Ishikawa (cell line): ENCODE data around the gene PDE11A.

Experiments
- CEBPB ChIP-seq: IDR thresholded peaks from 2 replicates; pipeline ENCODE4 v1.6.1; 2012
- CREB1 ChIP-seq: IDR thresholded peaks from 2 replicates; pipeline ENCODE4 v1.6.1; 2012; ENCODE audit warnings: low read depth
- EGR1 ChIP-seq: IDR thresholded peaks from 2 replicates; pipeline ENCODE4 v1.6.1; 2012
- EP300 ChIP-seq: IDR thresholded peaks from 2 replicates; pipeline ENCODE4 v1.6.1; 2012; ENCODE audit warnings: borderline replicate concordance
- FOXM1 ChIP-seq: IDR thresholded peaks from 2 replicates; pipeline ENCODE4 v1.6.1; 2012; ENCODE audit warnings: low read depth, borderline replicate concordance
- NFIC ChIP-seq: IDR thresholded peaks from 2 replicates; pipeline ENCODE4 v1.6.1; 2012
- RAD21 ChIP-seq: IDR thresholded peaks from 2 replicates; pipeline ENCODE4 v1.6.1; 2012; ENCODE audit warnings: low read depth
- TAF1 ChIP-seq: IDR thresholded peaks from 2 replicates; pipeline ENCODE4 v1.6.1; 2012; ENCODE audit warnings: low read depth, mild to moderate bottlenecking
- TCF12 ChIP-seq: IDR thresholded peaks from 2 replicates; pipeline ENCODE4 v1.6.1; 2012; ENCODE audit warnings: low read depth
- TEAD4 ChIP-seq: IDR thresholded peaks from 2 replicates; pipeline ENCODE4 v1.6.1; 2012
- YY1 ChIP-seq: IDR thresholded peaks from 2 replicates; pipeline ENCODE4 v1.6.1; 2012; ENCODE audit warnings: low read depth
- ZBTB7A ChIP-seq: IDR thresholded peaks from 2 replicates; pipeline ENCODE4 v1.6.1; 2012; ENCODE audit warnings: low read depth
- TF ChIP-seq, protein P1 (sequence below): IDR thresholded peaks from 2 replicates; pipeline ENCODE4 v1.6.1; 2012
- TF ChIP-seq, protein P2 (sequence below): IDR thresholded peaks from 2 replicates; pipeline ENCODE4 v1.6.1; 2012
- TF ChIP-seq, protein P3 (sequence below): IDR thresholded peaks from 2 replicates; pipeline ENCODE4 v1.6.1; 2012; ENCODE audit warnings: low read depth, mild to moderate bottlenecking

PDE11A gene

DNA sequence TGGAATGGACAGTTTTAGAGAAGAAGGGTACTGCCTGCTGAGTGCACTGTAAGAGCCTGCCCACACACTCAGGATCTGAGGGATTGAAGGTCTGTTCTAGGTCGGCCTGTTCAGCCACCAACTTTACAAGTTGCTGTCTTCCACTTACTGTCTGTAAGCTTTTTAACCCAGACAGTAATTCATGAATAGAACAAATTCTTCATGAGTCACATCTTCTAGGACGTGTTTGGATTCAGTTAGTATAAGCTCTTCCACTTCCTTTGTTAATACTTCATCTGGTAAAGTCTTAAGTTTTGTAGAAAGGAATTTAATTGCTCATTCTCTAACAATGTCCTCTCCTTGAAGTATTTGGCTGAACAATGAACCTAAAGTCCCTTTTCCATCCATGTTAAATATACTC lies 74.6 kb downstream of the PDE11A start:
- TF ChIP-seq, protein P1, sequence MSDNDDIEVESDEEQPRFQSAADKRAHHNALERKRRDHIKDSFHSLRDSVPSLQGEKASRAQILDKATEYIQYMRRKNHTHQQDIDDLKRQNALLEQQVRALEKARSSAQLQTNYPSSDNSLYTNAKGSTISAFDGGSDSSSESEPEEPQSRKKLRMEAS = no peak
- TF ChIP-seq FOXM1 = no peak
- no peak for TF ChIP-seq TCF12
- TF ChIP-seq RAD21 = no peak
- TF ChIP-seq TEAD4 = no peak
- TF ChIP-seq NFIC = no peak
- no peak for TF ChIP-seq TAF1
- TF ChIP-seq, protein P2, sequence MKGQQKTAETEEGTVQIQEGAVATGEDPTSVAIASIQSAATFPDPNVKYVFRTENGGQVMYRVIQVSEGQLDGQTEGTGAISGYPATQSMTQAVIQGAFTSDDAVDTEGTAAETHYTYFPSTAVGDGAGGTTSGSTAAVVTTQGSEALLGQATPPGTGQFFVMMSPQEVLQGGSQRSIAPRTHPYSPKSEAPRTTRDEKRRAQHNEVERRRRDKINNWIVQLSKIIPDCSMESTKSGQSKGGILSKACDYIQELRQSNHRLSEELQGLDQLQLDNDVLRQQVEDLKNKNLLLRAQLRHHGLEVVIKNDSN = no peak
- no peak for TF ChIP-seq YY1
- no peak for TF ChIP-seq CEBPB
- TF ChIP-seq, protein P3, sequence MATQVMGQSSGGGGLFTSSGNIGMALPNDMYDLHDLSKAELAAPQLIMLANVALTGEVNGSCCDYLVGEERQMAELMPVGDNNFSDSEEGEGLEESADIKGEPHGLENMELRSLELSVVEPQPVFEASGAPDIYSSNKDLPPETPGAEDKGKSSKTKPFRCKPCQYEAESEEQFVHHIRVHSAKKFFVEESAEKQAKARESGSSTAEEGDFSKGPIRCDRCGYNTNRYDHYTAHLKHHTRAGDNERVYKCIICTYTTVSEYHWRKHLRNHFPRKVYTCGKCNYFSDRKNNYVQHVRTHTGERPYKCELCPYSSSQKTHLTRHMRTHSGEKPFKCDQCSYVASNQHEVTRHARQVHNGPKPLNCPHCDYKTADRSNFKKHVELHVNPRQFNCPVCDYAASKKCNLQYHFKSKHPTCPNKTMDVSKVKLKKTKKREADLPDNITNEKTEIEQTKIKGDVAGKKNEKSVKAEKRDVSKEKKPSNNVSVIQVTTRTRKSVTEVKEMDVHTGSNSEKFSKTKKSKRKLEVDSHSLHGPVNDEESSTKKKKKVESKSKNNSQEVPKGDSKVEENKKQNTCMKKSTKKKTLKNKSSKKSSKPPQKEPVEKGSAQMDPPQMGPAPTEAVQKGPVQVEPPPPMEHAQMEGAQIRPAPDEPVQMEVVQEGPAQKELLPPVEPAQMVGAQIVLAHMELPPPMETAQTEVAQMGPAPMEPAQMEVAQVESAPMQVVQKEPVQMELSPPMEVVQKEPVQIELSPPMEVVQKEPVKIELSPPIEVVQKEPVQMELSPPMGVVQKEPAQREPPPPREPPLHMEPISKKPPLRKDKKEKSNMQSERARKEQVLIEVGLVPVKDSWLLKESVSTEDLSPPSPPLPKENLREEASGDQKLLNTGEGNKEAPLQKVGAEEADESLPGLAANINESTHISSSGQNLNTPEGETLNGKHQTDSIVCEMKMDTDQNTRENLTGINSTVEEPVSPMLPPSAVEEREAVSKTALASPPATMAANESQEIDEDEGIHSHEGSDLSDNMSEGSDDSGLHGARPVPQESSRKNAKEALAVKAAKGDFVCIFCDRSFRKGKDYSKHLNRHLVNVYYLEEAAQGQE = no peak
- no peak for TF ChIP-seq CREB1
- no peak for TF ChIP-seq EGR1
- TF ChIP-seq EP300 = no peak
- TF ChIP-seq ZBTB7A = no peak

DNA sequence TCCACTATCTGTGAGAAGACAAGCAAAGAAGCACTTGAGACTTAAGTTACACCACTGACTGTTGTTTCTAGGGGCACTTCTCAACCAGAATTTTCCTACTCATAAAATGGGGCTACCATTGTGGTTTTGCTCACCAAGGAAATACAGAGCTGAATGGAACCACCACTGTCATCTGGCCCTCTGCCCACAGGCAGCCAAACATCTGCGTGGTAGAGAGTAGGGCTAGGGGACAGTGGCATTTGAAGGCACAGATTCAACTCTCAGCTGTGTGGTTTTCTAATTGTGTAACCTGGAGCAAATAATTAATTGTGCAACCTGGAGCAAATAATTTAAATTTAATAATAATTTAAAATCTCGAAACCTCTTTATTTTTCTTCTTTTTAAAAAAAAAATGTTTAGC lies 79.6 kb downstream of the PDE11A start:
- no peak for TF ChIP-seq EP300
- no peak for TF ChIP-seq FOXM1
- no peak for TF ChIP-seq CEBPB
- no peak for TF ChIP-seq RAD21
- TF ChIP-seq NFIC = no peak
- TF ChIP-seq, protein P3 = no peak
- TF ChIP-seq, protein P1 = no peak
- TF ChIP-seq TAF1 = no peak
- no peak for TF ChIP-seq YY1

DNA sequence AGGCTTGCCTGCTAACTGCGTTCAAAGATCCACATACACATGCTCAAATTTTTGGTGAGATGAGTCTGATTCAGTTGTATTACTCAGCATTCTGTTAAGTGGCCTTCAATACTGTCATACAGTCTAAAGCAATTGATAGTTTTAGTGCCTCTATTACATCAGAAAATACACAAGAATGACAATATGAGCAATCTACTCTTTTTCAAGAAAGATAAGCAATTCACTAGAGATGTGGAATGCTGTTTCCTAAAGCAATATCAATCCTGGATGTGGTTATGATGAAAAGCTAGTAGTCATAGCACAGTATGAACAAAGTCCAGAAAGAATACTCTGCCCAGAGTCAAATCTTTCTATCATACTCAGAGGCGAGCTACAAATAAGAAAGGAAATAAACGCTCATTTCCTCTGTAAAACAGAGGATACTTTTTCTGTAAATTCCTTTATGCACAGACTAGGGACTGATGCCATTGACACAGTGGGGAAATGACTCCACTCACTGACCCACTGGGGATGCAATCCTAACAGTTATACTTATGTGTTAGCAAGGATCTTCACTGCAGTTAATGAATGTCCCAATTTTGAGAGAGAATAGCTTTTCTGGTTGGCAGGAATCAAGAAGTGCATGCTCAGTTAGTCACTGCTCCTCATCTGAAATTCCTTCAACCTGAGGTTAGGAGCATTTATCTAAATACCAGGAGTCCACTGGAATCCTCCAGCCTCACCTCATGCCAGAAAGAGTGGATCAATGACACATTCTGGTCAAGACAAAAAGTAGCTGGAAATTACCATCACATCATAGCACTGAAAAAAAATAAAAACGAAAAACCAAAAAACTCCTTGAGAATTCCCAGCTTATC lies 83.3 kb downstream of the PDE11A start:
- TF ChIP-seq YY1 = no peak
- TF ChIP-seq, protein P1 = no peak
- TF ChIP-seq ZBTB7A = no peak
- TF ChIP-seq EGR1 = no peak
- TF ChIP-seq RAD21 = no peak
- TF ChIP-seq, protein P3 = no peak
- TF ChIP-seq FOXM1 = no peak
- no peak for TF ChIP-seq NFIC

DNA sequence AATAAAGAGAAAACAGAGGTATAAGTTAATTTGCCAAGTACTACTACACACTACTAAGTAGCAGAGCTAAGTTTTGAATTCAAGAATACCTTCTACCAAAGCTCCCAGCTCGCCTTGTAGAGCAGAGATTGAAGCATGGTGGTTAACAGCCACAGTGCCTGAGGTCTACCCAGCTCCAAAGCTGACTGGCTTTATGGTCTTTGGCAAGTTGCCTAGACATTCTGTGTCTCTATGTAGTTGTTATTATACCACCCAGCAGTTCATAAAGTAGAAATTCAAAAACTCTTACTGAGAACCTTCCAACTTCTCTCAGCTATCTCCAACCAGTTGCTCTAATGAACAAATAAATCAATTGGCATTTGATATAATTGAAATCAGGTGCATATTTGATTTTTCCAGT lies 87.8 kb downstream of the PDE11A start:
- TF ChIP-seq, protein P2 = no peak
- no peak for TF ChIP-seq FOXM1
- no peak for TF ChIP-seq TEAD4
- no peak for TF ChIP-seq ZBTB7A
